ENCODE results near the gene PRKCZ. TPM values are rescaled to one million over a fixed set of nuclear protein-coding genes. Genes with fewer than 3 reads are reported as not detected.

The PRKCZ gene
- total and polyA plus RNA-seq, 2 experiments from 2014 or later: 1.4 to 2.8 TPM

- H3K27ac ChIP-seq: no peak overlapping the region
- H3K4me1 ChIP-seq (ENCODE audit: insufficient read depth): no peaks in the 10 kb centered on the region
- H3K4me3 ChIP-seq: no peak overlapping the region
- H3K36me3 ChIP-seq (ENCODE audit: low read depth): no peaks in the 10 kb centered on the region
- H3K9me3 ChIP-seq (ENCODE audit: low read depth): no peaks in the 10 kb centered on the region
- no peak overlapping the region for H3K9ac ChIP-seq
- no peak for DNase-seq
- in situ Hi-C loops (cut with MboI): no loop called here
- H3F3A ChIP-seq (ENCODE audit: insufficient read depth): no peaks in the 10 kb centered on the region
- 67 to 72% methylated on average over 15 of the region's 15 CpGs for WGBS, 2 experiments (ENCODE audit: low coverage in 1 of 2, low lambda C conversion rate in 2 of 2, missing lambda C conversion rate in 2 of 2)
- TF ChIP-seq EZH2 (IDR thresholded peaks at IDR 0.05; ENCODE audit: insufficient read depth, poor library complexity, severe bottlenecking) (no peak), EZH2phosphoT487 (IDR thresholded peaks at IDR 0.05; ENCODE audit: insufficient read depth, low read depth) (no peak)
- H3K27me3 ChIP-seq (replicated peaks; ENCODE audit: insufficient read depth): no peaks in the 10 kb centered on the region; the same call in 1 of the 2 replicates
- H3K79me2 ChIP-seq (ENCODE audit: insufficient read depth): no peaks in the 10 kb centered on the region
- no peaks in the 10 kb centered on the region for H3K9me2 ChIP-seq (ENCODE audit: insufficient read depth)
- no peak overlapping the region for H3K4me2 ChIP-seq (ENCODE audit: unreplicated experiment)
- no peaks in the 10 kb centered on the region for H4K20me1 ChIP-seq (ENCODE audit: insufficient read depth)
- H2AFZ ChIP-seq: no peak overlapping the region
These were observed 9.9 kb downstream of the PRKCZ start for GRCh38 chr1:2060072-2060471.

GRCh38 chr1:2060535-2060934, 10.3 kb downstream of the PRKCZ start:
- Histone ChIP-seq H4K20me1 (ENCODE audit: insufficient read depth) (no peaks in the 10 kb centered on the region), H3K4me2 (ENCODE audit: unreplicated experiment) (no peak overlapping the region), H3K79me2 (ENCODE audit: insufficient read depth) (no peaks in the 10 kb centered on the region), H2AFZ (no peak overlapping the region), H3K9me3 (ENCODE audit: low read depth) (no peaks in the 10 kb centered on the region), H3K27me3 (replicated peaks; ENCODE audit: insufficient read depth) (no peaks in the 10 kb centered on the region; the same call in 1 of the 2 replicates), H3K9me2 (ENCODE audit: insufficient read depth) (no peaks in the 10 kb centered on the region), H3K4me1 (ENCODE audit: insufficient read depth) (no peaks in the 10 kb centered on the region), H3K27ac (no peak overlapping the region), H3K4me3 (no peak overlapping the region), H3K36me3 (ENCODE audit: low read depth) (no peaks in the 10 kb centered on the region), H3F3A (ENCODE audit: insufficient read depth) (no peaks in the 10 kb centered on the region), H3K9ac (no peak overlapping the region)
- no peak for TF ChIP-seq EZH2 (IDR thresholded peaks at IDR 0.05; ENCODE audit: insufficient read depth, poor library complexity, severe bottlenecking)
- TF ChIP-seq EZH2phosphoT487 (IDR thresholded peaks at IDR 0.05; ENCODE audit: insufficient read depth, low read depth): no peak
- WGBS, 2 experiments (ENCODE audit: low coverage in 1 of 2, low lambda C conversion rate in 2 of 2, missing lambda C conversion rate in 2 of 2): 73 to 74% methylated on average over 23 of the region's 23 CpGs
- DNase-seq: no peak
- in situ Hi-C loops (cut with MboI): no loop called here

- in situ Hi-C loops (cut with MboI): no loop called here
- H3F3A ChIP-seq (ENCODE audit: insufficient read depth): no peaks in the 10 kb centered on the region
- DNase-seq: no peak
- no peak overlapping the region for H3K9ac ChIP-seq
- no peak overlapping the region for H3K27ac ChIP-seq
- no peaks in the 10 kb centered on the region for H4K20me1 ChIP-seq (ENCODE audit: insufficient read depth)
- no peak for TF ChIP-seq EZH2 (IDR thresholded peaks at IDR 0.05; ENCODE audit: insufficient read depth, poor library complexity, severe bottlenecking)
- TF ChIP-seq EZH2phosphoT487 (IDR thresholded peaks at IDR 0.05; ENCODE audit: insufficient read depth, low read depth): no peak
- H3K36me3 ChIP-seq (ENCODE audit: low read depth): no peaks in the 10 kb centered on the region
- H3K9me3 ChIP-seq (ENCODE audit: low read depth): no peaks in the 10 kb centered on the region
- no peaks in the 10 kb centered on the region for H3K9me2 ChIP-seq (ENCODE audit: insufficient read depth)
- WGBS, 2 experiments (ENCODE audit: low coverage in 1 of 2, low lambda C conversion rate in 2 of 2, missing lambda C conversion rate in 2 of 2): 66 to 76% methylated on average over 26 to 28 of the region's 28 CpGs
- no peak overlapping the region for H2AFZ ChIP-seq
- peaks cover 5% of the 10 kb centered on the region for H3K27me3 ChIP-seq (replicated peaks; ENCODE audit: insufficient read depth)
- H3K4me2 ChIP-seq (ENCODE audit: unreplicated experiment): no peak overlapping the region
- no peak overlapping the region for H3K4me3 ChIP-seq
- no peaks in the 10 kb centered on the region for H3K79me2 ChIP-seq (ENCODE audit: insufficient read depth)
- no peaks in the 10 kb centered on the region for H3K4me1 ChIP-seq (ENCODE audit: insufficient read depth)
These were observed 11.0 kb downstream of the PRKCZ start for GRCh38 chr1:2061065-2061778.

- Histone ChIP-seq H3K4me1 (ENCODE audit: insufficient read depth) (no peaks in the 10 kb centered on the region), H3K36me3 (ENCODE audit: low read depth) (no peaks in the 10 kb centered on the region), H3K9me2 (ENCODE audit: insufficient read depth) (no peaks in the 10 kb centered on the region), H3K4me3 (no peak overlapping the region), H3K79me2 (ENCODE audit: insufficient read depth) (no peaks in the 10 kb centered on the region), H3F3A (ENCODE audit: insufficient read depth) (no peaks in the 10 kb centered on the region), H3K9me3 (ENCODE audit: low read depth) (no peaks in the 10 kb centered on the region), H3K9ac (no peak overlapping the region), H3K27me3 (replicated peaks; ENCODE audit: insufficient read depth) (peaks cover 10% of the 10 kb centered on the region), H2AFZ (no peak overlapping the region), H4K20me1 (ENCODE audit: insufficient read depth) (no peaks in the 10 kb centered on the region), H3K27ac (no peak overlapping the region), H3K4me2 (ENCODE audit: unreplicated experiment) (no peak overlapping the region)
- 65 to 69% methylated on average over 4 of the region's 4 CpGs for WGBS, 2 experiments (ENCODE audit: low coverage in 1 of 2, low lambda C conversion rate in 2 of 2, missing lambda C conversion rate in 2 of 2)
- in situ Hi-C loops (cut with MboI): no loop called here
- DNase-seq: no peak
- TF ChIP-seq EZH2 (IDR thresholded peaks at IDR 0.05; ENCODE audit: insufficient read depth, poor library complexity, severe bottlenecking) (no peak), EZH2phosphoT487 (IDR thresholded peaks at IDR 0.05; ENCODE audit: insufficient read depth, low read depth) (no peak)
These were observed 15.5 kb downstream of the PRKCZ start for GRCh38 chr1:2065699-2066098.

All from GM23248 (cell line).